Measurements from ENCODE around the gene CTRB1.
A peak's percentile ranks its signal among the peaks of the same experiment; 100 is the strongest.
"Not testable (repeated sequence)": the region's sequence is repeated elsewhere in the genome, so short reads cannot be mapped to it uniquely, and the experiment has no call there.

Gene CTRB1

GRCh38 chr16:75261590-75262078 lies 42.8 kb downstream of the CTRB1 start:
- Mint-ChIP-seq H3K4me3 (no peak overlapping the region), H3K9me3 (no peaks in the 10 kb centered on the region), H3K4me1 (ENCODE audit: low read depth) (peaks cover 11% of the 10 kb centered on the region), H3K36me3 (ENCODE audit: low read depth) (no peaks in the 10 kb centered on the region), H3K27me3 (peaks cover 39% of the 10 kb centered on the region), H3K27ac (no peak overlapping the region)
- no peak for DNase-seq

- Mint-ChIP-seq H3K4me3 (no peak overlapping the region), H3K4me1 (ENCODE audit: low read depth) (peaks cover 11% of the 10 kb centered on the region), H3K27ac (no peak overlapping the region), H3K27me3 (peaks cover 44% of the 10 kb centered on the region), H3K9me3 (no peaks in the 10 kb centered on the region), H3K36me3 (ENCODE audit: low read depth) (no peaks in the 10 kb centered on the region)
- DNase-seq = no peak
Measured at GRCh38 chr16:75262104-75262799, 43.5 kb downstream of the CTRB1 start.

GRCh38 chr16:75262800-75263127 lies 44.0 kb downstream of the CTRB1 start:
- Mint-ChIP-seq H3K36me3 (ENCODE audit: low read depth) (no peaks in the 10 kb centered on the region), H3K27ac (peak overlapping the region; percentile 47), H3K9me3 (no peaks in the 10 kb centered on the region), H3K4me1 (ENCODE audit: low read depth) (peaks cover 11% of the 10 kb centered on the region), H3K27me3 (peaks cover 44% of the 10 kb centered on the region), H3K4me3 (no peak overlapping the region)
- no peak for DNase-seq

GRCh38 chr16:75263291-75263962 lies 44.6 kb downstream of the CTRB1 start:
- H3K9me3 Mint-ChIP-seq = no peaks in the 10 kb centered on the region
- H3K27ac Mint-ChIP-seq = no peak overlapping the region
- H3K27me3 Mint-ChIP-seq = peaks cover 44% of the 10 kb centered on the region

GRCh38 chr16:75263963-75264445 lies 45.2 kb downstream of the CTRB1 start:
- Mint-ChIP-seq H3K27ac (no peak overlapping the region), H3K9me3 (no peaks in the 10 kb centered on the region), H3K4me3 (peak overlapping the region; percentile 58), H3K27me3 (peaks cover 44% of the 10 kb centered on the region), H3K36me3 (ENCODE audit: low read depth) (no peaks in the 10 kb centered on the region), H3K4me1 (ENCODE audit: low read depth) (peaks cover 11% of the 10 kb centered on the region)
- DNase-seq = no peak

More at GRCh38 chr16:75263291-75263962, 44.6 kb downstream of the CTRB1 start:
- no peaks in the 10 kb centered on the region for H3K36me3 Mint-ChIP-seq (ENCODE audit: low read depth)
- no peak for DNase-seq
- peaks cover 11% of the 10 kb centered on the region for H3K4me1 Mint-ChIP-seq (ENCODE audit: low read depth)
- no peak overlapping the region for H3K4me3 Mint-ChIP-seq

GRCh38 chr16:75264457-75264998 lies 45.7 kb downstream of the CTRB1 start:
- Mint-ChIP-seq H3K27ac (no peak overlapping the region), H3K27me3 (peaks cover 47% of the 10 kb centered on the region)
- no peak for DNase-seq

GRCh38 chr16:75264999-75265910 lies 46.5 kb downstream of the CTRB1 start:
- peaks cover 49% of the 10 kb centered on the region for H3K27me3 Mint-ChIP-seq
- no peaks in the 10 kb centered on the region for H3K9me3 Mint-ChIP-seq
- DNase-seq = no peak
- peak overlapping the region; percentile 58 for H3K4me3 Mint-ChIP-seq
- H3K4me1 Mint-ChIP-seq (ENCODE audit: low read depth) = peaks cover 11% of the 10 kb centered on the region
- H3K27ac Mint-ChIP-seq = no peak overlapping the region
- no peaks in the 10 kb centered on the region for H3K36me3 Mint-ChIP-seq (ENCODE audit: low read depth)

More at GRCh38 chr16:75264457-75264998, 45.7 kb downstream of the CTRB1 start:
- Mint-ChIP-seq H3K36me3 (ENCODE audit: low read depth) (no peaks in the 10 kb centered on the region), H3K4me3 (peak overlapping the region; percentile 58), H3K4me1 (ENCODE audit: low read depth) (peaks cover 11% of the 10 kb centered on the region), H3K9me3 (no peaks in the 10 kb centered on the region)

GRCh38 chr16:75265911-75266701 lies 47.3 kb downstream of the CTRB1 start:
- Mint-ChIP-seq H3K4me3 (peak overlapping the region; percentile 54), H3K36me3 (ENCODE audit: low read depth) (no peaks in the 10 kb centered on the region), H3K4me1 (ENCODE audit: low read depth) (peaks cover 11% of the 10 kb centered on the region), H3K27me3 (peaks cover 50% of the 10 kb centered on the region), H3K9me3 (no peaks in the 10 kb centered on the region), H3K27ac (no peak overlapping the region)
- DNase-seq = no peak

- Mint-ChIP-seq H3K36me3 (ENCODE audit: low read depth) (no peaks in the 10 kb centered on the region), H3K27ac (no peak overlapping the region), H3K9me3 (no peaks in the 10 kb centered on the region), H3K27me3 (peaks cover 52% of the 10 kb centered on the region), H3K4me3 (peak overlapping the region; percentile 54), H3K4me1 (ENCODE audit: low read depth) (peaks cover 11% of the 10 kb centered on the region)
- no peak for DNase-seq
Measured at GRCh38 chr16:75266738-75267630, 48.2 kb downstream of the CTRB1 start.

GRCh38 chr16:75267631-75268264 lies 49.0 kb downstream of the CTRB1 start:
- no peak for DNase-seq
- Mint-ChIP-seq H3K4me1 (ENCODE audit: low read depth) (peaks cover 11% of the 10 kb centered on the region), H3K27me3 (peaks cover 49% of the 10 kb centered on the region)

GRCh38 chr16:75269358-75269757 lies 50.6 kb downstream of the CTRB1 start:
- peaks cover 37% of the 10 kb centered on the region for H3K27me3 Mint-ChIP-seq
- H3K4me3 Mint-ChIP-seq = not testable (repeated sequence)

More at GRCh38 chr16:75267631-75268264, 49.0 kb downstream of the CTRB1 start:
- no peaks in the 10 kb centered on the region for H3K9me3 Mint-ChIP-seq
- no peaks in the 10 kb centered on the region for H3K36me3 Mint-ChIP-seq (ENCODE audit: low read depth)
- H3K27ac Mint-ChIP-seq = no peak overlapping the region
- no peak overlapping the region for H3K4me3 Mint-ChIP-seq

GRCh38 chr16:75271441-75272096 lies 52.8 kb downstream of the CTRB1 start:
- H3K9me3 Mint-ChIP-seq = no peaks in the 10 kb centered on the region
- H3K27ac Mint-ChIP-seq = no peak overlapping the region
- H3K36me3 Mint-ChIP-seq (ENCODE audit: low read depth) = no peaks in the 10 kb centered on the region
- no peak overlapping the region for H3K4me3 Mint-ChIP-seq
- DNase-seq = no peak
- H3K4me1 Mint-ChIP-seq (ENCODE audit: low read depth) = peaks cover 6% of the 10 kb centered on the region
- H3K27me3 Mint-ChIP-seq = peaks cover 26% of the 10 kb centered on the region

More at GRCh38 chr16:75269358-75269757, 50.6 kb downstream of the CTRB1 start:
- peaks cover 10% of the 10 kb centered on the region for H3K4me1 Mint-ChIP-seq (ENCODE audit: low read depth)
- not testable (repeated sequence) for H3K27ac Mint-ChIP-seq; H3K9me3 Mint-ChIP-seq; DNase-seq; H3K36me3 Mint-ChIP-seq (ENCODE audit: low read depth)
